ENCODE measurements around the gene MEGF11.
A peak's percentile ranks its signal among the peaks of the same experiment; 100 is the strongest.
"Not testable (repeated sequence)": the region's sequence is repeated elsewhere in the genome, so short reads cannot be mapped to it uniquely, and the experiment has no call there.

MEGF11 gene

DNA sequence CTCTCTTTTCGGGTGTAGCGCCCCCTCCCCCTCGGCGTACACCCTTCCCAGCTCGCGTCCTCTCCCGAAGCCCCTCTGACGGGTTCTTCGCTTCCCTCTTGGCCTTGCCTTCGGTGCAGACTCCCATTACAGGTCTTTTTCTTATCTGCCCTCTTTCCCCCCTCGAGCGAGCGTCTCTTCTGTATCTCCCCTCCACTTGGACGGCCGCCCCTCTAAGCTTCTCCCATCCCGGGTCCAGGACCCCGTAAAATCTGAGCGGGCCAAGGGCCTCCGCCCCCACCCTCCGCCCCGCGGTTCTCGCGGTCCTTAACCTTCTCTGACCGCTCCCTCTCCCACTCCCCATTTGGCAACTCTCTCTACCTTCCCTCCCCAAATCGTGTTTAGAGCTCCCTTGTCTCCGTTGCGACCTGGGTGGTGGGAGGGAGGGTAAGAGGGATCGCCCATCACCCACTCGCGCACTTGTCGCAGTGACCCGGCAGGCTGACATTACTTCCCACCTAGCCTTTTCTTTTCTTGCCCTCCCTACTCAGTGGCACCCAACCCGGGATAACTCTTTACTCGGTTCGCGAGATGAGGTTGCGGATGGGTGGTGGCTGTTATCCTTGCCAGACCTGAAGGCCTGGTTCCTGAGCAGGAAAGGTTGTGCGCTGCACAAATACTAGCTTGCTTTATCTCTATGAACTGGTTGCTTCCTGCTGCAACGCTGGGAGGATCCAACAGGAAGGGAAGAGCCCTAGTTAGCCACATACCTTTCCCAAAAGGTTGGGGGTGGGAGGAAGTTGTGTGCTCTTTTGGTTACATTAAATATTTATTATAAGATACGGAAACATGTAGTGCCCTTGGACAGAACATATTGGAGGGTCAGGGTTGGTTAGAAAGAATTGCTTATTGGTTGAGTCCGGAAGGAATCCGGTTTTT is 383.3 kb downstream of the MEGF11 start:
- no peak for FAIRE-seq

DNA sequence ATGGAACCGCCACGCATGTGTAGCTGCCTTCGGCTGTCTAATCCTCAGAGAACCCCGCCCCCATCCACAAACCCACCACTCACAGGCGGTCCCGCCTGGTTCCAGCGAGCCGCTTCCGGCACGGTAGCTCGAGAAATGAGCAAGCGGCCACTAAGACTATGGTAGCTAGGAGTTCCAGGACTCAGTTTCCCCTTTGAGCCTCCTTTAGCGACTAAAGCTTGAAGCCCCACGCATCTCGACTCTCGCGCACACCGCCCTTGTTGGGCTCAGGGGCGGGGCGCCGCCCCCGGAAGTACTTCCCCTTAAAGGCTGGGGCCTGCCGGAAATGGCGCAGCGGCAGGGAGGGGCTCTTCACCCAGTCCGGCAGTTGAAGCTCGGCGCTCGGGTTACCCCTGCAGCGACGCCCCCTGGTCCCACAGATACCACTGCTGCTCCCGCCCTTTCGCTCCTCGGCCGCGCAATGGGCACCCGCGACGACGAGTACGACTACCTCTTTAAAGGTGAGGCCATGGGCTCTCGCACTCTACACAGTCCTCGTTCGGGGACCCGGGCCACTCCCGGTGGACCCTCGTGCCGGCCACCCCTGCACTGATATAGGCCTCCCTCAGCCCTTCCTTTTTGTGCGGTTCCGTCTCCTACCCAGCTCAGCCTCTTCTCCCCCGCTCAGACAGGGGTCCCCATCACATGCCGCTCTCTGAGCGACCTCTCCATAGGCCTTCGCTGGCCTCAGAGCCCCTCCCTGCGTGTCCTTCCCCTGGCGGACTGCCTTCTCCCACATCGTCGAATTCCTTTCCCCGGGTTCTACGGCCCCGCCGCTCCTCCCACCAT is 384.2 kb downstream of the MEGF11 start, which contains the start of gene RAB11A:
RAB11A (plus strand) TSS at position 366 of the 828 bp plus-strand sequence; CDS start at position 461, 95 bp downstream.
- FAIRE-seq, result peak; percentile 25

DNA sequence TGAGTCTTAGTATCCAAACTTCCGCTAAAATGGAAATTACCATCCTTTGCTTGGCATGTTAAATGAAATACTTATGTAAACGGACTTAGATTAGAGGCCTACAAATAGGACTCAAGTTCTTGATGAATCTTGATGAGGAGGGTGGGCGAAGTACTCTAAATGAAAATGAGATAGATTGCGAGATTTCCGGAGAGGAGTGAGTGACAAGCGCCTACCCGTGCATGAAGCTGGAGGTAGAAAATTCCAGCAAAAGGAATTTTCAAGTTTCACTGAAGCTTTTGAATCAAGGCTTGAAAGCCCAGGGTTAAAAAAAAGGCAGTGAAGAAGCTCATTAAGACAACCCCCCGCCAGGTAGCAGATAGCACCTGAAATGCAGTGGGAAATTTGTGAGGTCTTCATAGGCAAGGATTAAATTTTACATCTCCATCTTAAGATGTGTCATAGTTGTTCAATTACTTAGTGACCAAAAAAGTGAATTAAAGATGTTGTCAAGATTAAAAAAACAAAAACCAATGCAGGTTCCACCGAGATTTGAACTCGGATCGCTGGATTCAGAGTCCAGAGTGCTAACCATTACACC is 384.9 kb downstream of the MEGF11 start:
- no peak for FAIRE-seq

DNA sequence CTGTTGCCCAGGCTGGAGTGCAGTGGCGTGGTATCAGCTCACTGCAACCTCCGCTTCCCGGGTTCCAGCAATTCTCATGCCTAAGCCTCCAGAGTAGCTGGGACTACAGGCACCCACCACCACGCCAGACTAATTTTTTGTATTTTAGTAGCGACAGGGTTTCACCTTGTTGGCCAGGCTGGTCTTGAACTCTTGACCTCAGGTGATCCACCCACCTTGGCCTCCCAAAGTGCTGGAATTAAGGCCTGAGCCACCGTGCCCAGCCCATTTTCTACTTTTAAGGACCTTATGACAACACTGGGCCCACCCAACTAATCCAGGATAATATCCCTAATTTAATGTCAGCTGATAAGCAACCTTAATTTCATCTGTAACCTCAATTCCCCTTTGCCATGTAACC is 385.6 kb downstream of the MEGF11 start:
- FAIRE-seq, result not testable (repeated sequence)

DNA sequence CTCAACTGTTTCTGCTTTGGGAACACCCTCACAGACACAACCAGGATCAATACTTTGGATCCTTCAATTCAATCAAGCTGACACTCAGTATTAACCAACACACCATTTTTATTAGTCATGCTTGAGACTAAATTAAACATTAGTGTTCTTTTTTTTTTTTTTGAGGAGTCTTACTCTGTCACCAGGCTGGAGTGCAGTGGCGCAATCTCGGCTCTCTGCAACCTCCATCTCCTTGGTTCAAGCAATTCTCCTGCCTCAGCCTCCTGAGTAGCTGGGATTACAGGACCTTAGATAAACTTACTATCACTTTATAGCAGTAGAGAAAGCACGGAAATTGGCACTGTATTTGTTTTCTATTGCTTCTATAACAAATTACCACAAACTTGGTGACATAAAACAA is 386.3 kb downstream of the MEGF11 start:
- no peak for FAIRE-seq

DNA sequence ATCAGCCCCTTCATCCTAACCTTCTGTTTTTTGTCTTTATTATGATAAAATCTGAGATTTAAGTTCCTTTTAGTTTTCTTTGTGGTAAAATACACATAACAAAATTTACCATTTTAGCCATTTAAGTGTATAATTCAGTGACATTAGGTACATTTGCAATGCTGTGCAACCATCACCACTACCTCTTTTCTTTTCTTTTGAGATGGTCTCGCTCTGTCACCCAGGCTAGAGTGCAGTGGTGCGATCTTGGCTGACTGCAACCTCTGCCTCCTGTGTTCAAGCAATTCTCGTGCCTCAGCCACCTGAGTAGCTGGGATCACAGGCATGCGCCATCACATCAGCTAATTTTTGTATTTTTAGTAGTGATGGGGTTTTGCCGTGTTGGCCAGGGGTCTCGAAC is 390.4 kb downstream of the MEGF11 start:
- FAIRE-seq, result no peak

DNA sequence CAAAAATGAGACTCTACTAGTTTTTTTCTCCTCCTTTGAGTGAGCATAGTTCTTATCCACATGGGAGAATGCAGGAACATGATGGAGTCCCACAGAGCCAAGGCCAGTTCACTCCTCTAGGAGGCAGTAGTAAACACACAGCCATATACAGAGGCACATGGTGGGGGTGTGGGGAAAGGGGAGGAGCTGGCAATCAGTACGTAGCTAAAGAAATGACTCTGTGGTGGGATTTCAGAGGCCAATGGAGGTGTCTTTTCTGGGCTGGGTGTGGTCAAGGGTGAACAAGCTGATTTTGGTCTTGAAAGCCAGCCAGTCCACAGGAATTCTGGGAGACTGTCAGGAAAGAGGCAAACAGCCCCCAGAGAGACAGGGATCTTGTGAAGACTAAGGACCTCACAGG is 390.9 kb downstream of the MEGF11 start:
- no peak for FAIRE-seq

DNA sequence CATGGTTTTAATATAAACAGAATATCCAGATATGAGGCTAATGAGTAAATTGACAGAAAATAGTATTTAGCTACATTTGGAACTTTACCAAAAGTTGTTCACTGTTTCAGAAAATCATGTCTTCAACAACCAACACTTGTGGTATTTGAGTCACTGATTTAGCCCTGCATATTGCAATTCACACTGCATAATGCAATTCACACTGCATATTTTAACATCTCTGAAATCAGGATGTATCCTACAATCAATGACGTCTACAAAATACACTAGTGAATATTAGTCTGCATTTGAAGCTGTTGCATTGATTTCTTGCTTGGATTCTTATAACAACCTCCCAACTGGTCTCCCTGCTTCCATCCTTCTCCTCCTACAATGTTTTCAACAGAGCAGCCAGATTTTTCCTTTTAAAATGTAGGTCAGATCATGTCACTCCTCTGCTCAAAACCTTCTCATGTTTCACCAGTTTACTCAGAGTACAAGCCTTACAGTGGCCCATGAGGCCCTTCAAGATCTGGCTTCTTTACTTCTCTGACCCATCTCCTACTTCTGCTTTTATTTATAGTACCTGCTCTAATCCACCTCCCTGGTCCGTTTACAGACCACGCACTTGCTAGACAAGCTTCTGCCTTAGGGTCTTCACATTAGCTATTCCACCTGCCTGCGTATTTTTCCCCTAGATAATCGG is 395.7 kb downstream of the MEGF11 start:
- no peak for FAIRE-seq

DNA sequence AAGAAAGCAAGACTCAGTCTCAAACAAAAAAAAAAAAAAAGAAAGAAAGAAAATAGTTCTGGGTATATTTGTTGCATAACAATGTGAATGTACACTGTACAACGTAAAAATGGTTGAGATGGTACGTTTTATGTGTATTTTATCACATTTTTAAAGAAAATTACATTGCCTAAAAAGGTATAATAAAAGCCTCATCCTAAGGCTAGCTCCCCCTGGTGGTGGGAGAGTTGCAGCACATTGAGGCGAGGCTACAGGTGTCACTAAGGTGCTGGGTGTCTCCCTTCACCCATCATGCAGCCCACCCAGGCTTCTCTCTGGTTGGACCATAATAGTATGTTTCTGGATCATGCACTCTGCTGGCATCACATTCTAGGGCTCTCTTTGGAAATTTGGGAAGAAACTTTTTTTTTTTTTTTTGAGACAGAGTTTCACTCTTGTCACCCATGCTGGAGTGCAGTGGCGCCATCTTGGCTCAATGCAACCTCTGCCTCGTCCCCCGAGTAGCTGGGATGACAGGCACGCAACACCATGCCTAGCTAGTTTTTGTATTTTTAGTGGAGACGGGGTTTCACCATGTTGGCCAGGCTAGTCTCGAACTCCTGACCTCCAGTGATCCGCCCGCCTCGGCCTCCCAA is 396.6 kb downstream of the MEGF11 start:
- no peak for FAIRE-seq

DNA sequence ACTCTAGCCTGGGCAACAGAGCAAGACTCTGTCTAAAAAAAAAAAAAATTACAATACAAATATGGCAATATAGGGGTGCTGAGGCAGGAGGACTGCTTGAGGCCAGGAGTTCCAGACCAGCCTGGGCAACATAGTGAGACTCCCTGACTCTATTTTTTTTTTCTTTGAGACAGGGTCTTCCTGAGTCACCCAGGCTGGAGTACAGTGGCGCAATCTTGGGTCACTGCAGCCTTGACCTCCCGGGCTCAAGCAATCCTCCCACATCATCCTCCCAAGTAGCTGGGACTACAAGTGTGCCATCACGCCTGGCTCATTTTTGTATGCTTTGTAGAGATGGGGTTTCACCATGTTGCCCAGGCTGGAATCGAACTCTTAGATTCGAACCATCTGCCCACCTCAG is 401.6 kb downstream of the MEGF11 start:
- FAIRE-seq, result no peak

DNA sequence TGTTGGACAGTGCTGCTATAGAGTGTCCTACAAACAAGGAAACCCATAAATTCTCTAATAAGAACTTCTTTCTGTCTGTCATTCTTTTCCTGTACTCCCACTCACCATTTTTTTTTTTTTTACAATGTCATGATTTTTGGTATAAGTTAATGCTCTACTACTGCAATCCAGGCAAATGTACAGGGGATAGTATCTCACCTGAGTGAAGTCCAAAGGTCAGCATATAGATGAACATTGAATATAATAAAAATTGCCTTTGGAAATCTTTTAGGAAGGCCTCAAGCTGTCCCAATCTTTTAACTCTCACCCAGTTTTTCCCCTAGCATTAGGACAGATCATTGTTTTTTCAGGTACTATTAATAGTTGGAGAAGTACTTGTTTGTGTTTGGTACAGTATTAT is 405.6 kb downstream of the MEGF11 start:
- no peak for FAIRE-seq

DNA sequence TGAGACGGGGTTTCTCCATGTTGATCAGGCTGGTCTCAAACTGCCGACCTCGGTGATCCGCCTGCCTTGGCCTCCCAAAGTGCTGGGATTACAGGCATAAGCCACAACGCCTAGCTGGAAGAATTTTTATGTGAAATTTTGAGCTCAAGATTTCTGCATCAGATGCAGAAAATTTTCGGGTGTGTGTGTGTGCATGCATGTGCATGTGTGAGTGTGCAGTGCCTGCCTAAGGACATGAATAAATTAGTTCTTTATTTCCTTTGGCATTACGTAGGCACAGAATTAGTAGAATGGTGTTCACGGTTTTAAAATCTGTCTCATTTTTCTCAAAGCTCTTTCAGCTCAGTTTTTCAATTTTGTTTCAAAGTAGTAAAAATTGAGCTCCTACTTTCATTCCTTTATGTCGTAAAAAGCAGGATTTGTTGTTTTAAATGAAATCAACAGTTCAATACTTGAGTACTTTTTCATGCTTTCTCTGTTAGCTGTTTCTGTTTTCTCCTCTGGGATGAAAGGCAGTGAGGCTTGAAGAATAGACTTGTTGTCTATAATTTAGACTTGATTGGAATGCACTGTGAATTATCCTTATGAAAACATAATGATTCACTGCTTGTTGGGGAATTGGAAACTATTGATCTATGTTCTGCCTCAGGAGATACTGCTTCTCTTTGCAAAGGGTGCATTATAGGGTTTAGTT is 407.6 kb downstream of the MEGF11 start:
- FAIRE-seq, result no peak

Data from A204.1 (cell line).